Spleen (tissue), 7 donors: ENCODE measurements around the gene SLC2A10.

Experiments
- POLR2A ChIP-seq, 3 donors: fragments of 450-650 bp; IDR thresholded peaks; one replicate each; pipeline ENCODE4 v1.5.1; 2017; ENCODE audit warnings: antibody characterized with exemption in 3 of 3, mild to moderate bottlenecking in 1 of 3
- POLR2AphosphoS5 ChIP-seq, 3 donors: sonication (generic); formaldehyde crosslinking; IDR thresholded peaks; one replicate each; pipeline ENCODE4 v1.5.1; 2017; ENCODE audit warnings: antibody characterized with exemption in 3 of 3
- TF ChIP-seq, protein P1 (sequence below), 11 experiments: fragments of 200-600 bp in 7 of 11; fragments of 450-650 bp in 4 of 11; sonication (generic) in 4 of 11; IDR thresholded peaks in 8 of 11; conservative IDR thresholded peaks in 3 of 11; 1 replicate in 7 of 11; 2 replicates in 4 of 11; pipeline versions ENCODE4 v1.4.0 to v1.8.0; 2016 to 2021; ENCODE audit warnings: antibody characterized with exemption in 11 of 11, inconsistent platforms in 4 of 11, mild to moderate bottlenecking in 1 of 11
- donor health status: DM: no; HTN: no; CAD: no; lungs with moderate emphysema.
- donor health status: DM: no; HTN: no; CAD: no.
- donor health status: DM: no; HTN: no; CAD: no.

DNA sequence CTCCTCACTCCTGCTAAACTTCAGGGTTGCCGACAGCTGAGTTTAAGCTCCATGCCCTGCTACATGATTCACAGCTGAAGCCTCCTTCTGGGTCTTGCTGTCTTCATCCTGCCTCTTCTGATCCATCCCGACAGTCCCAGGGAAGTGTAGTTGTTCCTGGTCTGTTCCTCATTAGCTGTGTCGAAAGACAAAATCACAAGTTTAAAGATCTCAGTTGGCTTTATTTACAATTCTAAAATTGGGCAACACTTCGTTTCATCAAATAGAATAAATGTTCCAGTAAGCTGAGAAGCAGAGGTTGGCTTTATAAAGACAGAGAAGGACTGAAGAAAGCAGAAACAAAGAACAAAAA lies 4.1 kb upstream of the SLC2A10 start:
- TF ChIP-seq POLR2A (IDR thresholded peaks at IDR 0.05): no peak
- TF ChIP-seq, protein P1, sequence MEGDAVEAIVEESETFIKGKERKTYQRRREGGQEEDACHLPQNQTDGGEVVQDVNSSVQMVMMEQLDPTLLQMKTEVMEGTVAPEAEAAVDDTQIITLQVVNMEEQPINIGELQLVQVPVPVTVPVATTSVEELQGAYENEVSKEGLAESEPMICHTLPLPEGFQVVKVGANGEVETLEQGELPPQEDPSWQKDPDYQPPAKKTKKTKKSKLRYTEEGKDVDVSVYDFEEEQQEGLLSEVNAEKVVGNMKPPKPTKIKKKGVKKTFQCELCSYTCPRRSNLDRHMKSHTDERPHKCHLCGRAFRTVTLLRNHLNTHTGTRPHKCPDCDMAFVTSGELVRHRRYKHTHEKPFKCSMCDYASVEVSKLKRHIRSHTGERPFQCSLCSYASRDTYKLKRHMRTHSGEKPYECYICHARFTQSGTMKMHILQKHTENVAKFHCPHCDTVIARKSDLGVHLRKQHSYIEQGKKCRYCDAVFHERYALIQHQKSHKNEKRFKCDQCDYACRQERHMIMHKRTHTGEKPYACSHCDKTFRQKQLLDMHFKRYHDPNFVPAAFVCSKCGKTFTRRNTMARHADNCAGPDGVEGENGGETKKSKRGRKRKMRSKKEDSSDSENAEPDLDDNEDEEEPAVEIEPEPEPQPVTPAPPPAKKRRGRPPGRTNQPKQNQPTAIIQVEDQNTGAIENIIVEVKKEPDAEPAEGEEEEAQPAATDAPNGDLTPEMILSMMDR (IDR thresholded peaks at IDR 0.05 in 8 of 11, conservative IDR thresholded peaks at IDR 0.05 in 3 of 11): no peak
- no peak for TF ChIP-seq POLR2AphosphoS5 (IDR thresholded peaks at IDR 0.05)
